ENCODE data around the gene INPPL1.

GRCh38 chr11:72222907-72223614 lies 1.5 kb upstream of the INPPL1 start:
- peak in 3 of 4 experiments; percentile 20 to 60 (median 23) for TF ChIP-seq CTCF (IDR thresholded peaks at IDR 0.05)
- TF ChIP-seq POLR2A (IDR thresholded peaks at IDR 0.05), result peak; percentile 52 to 69
- TF ChIP-seq POLR2AphosphoS5 (IDR thresholded peaks at IDR 0.05), result peak; percentile 79
- no peak for TF ChIP-seq EP300 (IDR thresholded peaks at IDR 0.05)

Data from gastroesophageal sphincter (tissue), 3 donors.